ENCODE data around the gene EGLN1.

DNA sequence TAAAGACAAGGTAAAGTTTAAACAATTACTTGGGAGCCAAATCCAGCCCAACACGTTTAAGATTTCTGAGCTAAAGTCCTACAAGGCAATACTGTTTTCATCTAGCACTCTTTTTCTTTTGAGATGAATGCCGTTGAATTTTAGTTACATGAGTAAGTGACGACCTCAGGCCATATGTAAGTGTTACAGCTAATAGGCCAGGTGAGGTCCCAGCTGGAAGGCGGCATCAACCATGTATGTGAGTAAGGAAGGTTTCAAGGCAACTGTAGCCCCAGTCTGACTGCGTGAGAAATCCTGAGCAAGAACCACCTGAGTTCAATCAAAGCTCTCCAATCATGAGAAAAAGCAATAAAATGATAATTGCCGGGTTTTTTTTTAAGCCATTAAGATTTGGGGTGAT is 41.5 kb upstream of the EGLN1 start:
- TF ChIP-seq, protein P1, sequence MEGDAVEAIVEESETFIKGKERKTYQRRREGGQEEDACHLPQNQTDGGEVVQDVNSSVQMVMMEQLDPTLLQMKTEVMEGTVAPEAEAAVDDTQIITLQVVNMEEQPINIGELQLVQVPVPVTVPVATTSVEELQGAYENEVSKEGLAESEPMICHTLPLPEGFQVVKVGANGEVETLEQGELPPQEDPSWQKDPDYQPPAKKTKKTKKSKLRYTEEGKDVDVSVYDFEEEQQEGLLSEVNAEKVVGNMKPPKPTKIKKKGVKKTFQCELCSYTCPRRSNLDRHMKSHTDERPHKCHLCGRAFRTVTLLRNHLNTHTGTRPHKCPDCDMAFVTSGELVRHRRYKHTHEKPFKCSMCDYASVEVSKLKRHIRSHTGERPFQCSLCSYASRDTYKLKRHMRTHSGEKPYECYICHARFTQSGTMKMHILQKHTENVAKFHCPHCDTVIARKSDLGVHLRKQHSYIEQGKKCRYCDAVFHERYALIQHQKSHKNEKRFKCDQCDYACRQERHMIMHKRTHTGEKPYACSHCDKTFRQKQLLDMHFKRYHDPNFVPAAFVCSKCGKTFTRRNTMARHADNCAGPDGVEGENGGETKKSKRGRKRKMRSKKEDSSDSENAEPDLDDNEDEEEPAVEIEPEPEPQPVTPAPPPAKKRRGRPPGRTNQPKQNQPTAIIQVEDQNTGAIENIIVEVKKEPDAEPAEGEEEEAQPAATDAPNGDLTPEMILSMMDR (IDR thresholded peaks at IDR 0.05): no peak
- TF ChIP-seq POLR2A (IDR thresholded peaks at IDR 0.05): no peak
